Fibroblast of skin of back (primary cell): ENCODE results near the gene TSPAN3.
A peak's percentile ranks its signal among the peaks of the same experiment; 100 is the strongest.

Experiments
- DNase-seq: peaks from one replicate; pipeline ENCODE4 v3.0.0-alpha.2; 2013

Gene TSPAN3

DNA sequence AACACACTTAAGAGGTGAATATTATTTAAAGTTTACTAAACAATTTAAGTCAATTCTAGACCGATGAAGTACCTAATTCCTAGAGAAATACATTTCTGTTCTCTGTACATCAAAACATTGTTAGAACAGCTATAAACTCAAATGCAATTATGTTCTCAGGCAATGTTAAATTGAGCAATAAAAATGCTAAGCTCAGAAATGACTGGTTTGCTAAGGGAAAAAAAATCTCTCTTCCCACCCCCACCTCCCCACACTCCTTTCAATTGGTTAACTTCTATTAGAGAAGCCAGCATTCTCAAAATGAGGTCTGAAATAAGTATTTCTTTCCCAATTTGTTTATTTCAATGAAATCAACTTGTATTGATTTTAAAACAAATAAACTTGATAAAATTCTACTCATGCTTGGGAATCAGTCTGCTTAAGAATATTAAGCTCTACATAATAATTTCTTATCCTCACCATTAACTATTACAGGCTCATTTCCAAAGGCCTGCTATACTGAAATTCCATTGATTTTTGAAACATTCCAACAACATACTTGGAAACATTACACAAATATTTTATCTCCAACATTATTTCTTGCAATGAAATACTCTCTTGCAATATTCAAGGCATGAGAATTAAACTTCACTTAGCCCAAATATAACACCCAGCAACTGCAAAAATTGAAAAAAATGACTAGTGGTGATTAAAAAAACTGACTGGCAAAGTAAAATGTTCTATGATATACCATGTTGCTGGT lies 22.6 kb downstream of the TSPAN3 start:
- peak; percentile 57 for DNase-seq

DNA sequence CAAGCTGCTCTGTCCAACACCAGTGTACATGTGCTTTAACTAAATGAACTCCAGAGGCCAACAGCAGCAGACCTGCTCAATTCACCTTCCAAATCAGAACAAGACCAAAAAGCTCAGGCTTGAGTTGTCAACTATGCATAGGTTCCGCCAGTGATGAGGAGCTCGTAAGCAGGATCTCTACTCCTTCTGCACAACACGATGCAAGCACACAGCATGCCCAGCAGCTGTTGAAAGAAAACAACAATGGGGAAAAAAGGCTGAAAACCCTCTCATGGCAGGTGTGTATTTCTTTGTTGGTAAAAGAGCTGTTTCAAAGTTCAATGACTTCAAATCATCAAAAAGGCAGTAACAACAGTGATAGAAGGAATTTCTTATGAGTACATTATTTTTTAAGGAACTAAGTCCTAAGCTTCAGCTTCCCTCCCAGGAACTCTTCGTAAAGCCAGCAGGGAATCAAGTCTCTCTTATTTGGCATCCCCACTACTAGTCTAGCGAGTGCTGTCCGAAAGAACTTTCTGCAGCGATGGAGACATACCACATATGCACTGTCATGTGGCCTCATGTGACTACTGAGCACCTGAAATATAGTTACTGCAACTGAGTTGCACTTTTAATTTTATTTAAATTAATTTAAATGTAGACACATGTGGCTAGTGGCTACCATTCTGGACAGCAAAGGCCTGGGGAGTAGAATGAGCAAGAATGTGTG lies 24.1 kb downstream of the TSPAN3 start:
- no peak for DNase-seq

DNA sequence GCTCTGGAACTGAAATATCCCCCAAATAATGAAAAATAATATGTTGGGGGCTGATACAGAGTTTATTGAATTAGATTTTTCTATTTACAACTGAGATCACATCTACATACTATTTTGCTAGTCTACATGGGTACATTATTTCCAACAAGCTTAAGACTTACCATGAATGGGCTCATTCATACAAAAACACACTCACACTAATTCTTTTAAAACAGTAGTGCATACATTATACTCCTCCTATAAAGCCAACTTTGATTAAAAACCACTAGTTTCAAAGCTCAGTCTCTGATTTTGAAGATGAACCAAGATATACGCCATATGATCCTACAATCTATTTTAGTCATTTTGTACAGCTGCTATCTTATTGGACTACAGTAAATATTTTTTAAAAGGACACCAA lies 24.9 kb downstream of the TSPAN3 start:
- no peak for DNase-seq

DNA sequence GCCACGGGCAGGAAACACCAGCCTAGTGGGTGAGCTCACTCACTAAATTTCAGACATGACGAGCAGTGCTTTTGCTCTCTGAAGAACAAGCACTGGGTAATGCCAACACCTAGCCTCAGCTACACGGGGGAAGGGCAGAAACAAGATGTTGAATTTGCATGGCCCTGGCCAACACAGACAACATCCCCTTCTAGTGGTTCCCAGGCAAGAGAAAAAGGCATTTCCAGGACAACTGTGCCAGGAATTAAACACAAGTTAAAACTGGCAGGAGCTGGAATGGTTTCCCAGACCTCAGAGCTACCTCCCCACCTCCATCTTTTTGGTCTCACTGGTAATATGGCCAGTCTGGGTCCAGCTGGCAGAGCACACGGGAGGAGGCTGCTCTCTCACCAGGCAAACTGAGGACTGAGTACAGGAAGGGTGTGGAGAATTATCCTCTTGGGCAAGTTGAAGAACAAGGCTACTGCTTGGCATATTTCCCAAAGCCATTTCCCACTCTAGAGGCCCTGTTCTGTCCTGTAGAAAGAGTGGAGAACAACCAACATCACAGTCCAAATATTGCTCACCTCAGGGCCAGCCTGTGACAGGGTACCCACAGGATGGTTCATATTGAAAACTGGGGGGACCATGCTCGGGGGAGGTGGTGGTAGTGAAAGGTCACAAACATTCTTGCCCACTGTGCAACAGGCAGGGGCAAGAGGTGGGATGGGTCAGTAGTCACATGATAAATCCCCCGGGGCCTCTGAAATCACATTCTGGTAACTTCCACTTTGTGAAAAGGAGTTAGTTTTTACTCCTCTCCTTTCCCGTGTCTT lies 26.5 kb downstream of the TSPAN3 start:
- DNase-seq = no peak

DNA sequence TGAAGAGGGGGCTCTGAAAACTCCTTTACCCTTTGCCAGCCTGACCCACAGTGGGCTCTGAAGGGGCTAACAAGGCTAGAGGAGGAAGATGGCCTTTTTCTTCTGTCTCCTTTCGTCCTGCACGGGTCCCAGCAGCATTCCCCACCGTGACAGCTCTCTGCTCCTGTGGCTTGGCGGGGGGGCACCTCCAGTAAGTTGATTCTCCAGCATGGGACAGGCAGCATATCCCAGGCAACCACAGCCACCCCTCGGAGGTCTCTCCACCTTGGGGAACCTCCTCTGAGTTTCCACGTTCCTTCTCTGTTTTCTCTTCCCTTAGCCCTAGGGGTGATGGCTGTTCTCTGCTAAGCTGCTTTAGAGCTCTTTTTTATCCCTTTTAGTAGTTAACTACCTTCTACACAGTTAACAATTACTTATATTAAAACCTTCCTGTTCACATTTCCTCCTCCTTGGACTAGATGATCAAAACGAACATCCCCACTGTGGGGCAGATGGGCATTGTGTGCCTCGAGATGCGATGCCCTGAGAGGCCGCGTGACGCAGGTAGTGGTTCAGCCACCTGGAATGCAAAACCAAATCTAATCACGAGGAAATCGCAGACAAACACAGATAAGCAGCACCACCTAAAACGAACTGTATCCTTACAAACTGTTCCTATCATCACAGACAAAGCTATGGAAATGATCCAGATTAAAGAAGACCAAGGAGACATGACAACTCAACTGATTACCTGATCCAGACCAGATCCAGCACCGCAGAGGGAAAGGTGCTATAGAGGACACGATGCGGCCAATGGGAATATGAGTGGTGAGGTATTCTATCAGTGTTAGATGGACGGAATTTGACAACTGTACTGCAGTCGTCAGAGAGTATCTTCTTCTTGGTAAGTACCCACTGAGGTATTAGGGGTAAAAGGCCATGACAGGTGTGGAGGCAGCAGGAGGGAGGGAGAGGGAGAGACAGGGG lies 27.7 kb downstream of the TSPAN3 start:
- DNase-seq = no peak

DNA sequence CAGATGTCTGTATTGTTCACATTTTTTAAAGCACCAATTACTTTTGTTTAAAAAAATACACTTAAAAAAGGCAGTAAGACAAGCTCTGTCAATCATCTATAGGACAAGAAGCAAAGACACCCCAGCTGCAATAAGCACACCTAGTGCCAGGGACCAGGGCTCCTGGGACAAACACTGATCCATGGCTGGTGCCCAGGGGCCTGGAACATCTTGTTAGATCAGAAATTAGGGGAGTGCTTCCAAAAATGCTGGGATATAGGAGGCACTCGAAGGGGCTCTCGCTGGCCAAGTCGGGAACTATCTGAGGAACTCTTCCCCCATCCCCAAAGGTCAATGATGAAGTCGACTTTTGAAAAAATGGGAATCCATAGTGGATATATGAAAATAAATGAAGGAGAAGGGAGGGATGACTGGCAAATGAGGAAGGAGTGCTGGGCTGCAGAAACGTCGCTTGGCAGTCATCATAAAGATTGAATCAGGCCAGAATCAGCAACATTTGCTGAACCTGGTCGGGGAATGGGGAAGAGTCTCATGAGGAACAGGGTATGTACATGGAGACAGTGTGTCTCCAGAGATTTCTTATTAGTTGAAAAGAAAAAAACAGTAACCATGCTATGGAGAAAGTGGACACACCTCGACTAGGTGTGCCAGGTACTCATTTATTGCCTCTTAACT lies 28.5 kb downstream of the TSPAN3 start:
- DNase-seq = no peak

DNA sequence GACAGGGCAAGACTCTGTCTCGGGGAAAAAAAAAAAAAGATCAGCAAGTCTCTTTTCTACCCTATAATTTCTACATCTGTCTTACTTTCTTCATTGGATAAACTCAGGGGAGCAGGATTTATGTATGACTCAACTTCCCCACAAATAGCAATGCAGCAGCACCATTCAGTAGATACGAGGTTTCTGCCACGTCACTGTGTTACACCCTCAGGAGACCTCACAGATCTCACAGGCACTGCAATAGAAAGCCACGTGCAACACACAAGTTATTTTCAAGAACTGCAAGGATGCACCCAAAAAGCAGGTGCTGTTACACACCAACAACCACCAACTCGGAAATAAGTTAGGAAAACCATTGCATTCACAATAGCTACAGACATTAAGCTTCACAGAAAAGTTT lies 30.2 kb downstream of the TSPAN3 start:
- DNase-seq = peak; percentile 26

DNA sequence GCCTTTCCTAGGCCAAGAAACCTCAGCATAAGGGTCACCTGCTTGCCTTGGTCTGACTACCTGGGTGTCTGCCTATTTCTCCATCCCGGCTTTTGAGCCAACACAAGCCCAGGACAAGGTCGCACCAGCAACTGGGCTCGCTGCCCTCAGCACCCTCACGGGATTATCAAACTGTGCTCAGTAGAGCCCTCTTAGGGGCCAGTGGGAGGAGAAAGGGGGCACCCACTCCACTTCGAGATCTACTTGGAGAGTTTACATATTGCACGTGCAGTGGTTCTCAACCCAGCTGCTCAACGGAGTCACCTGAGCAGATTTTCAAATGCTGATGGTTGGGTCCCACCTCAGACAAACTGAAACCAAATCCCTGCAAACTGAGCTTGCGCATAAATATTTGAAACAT lies 31.1 kb downstream of the TSPAN3 start:
- DNase-seq = no peak

DNA sequence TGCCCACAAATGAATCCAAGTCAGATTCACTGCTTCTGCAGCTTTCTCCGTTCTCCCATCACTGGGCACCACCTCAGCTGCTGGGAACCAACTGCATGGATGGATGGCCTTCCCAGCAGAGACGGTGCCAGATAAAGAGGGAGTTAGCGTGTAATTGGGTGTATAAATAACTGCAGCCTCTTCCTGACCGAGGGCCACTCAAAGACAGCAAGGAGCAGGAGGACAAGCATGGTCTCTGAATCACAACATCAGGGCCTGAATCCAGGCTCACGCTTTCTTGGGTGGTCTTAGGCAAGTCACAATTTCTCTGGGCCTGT lies 31.7 kb downstream of the TSPAN3 start:
- no peak for DNase-seq

DNA sequence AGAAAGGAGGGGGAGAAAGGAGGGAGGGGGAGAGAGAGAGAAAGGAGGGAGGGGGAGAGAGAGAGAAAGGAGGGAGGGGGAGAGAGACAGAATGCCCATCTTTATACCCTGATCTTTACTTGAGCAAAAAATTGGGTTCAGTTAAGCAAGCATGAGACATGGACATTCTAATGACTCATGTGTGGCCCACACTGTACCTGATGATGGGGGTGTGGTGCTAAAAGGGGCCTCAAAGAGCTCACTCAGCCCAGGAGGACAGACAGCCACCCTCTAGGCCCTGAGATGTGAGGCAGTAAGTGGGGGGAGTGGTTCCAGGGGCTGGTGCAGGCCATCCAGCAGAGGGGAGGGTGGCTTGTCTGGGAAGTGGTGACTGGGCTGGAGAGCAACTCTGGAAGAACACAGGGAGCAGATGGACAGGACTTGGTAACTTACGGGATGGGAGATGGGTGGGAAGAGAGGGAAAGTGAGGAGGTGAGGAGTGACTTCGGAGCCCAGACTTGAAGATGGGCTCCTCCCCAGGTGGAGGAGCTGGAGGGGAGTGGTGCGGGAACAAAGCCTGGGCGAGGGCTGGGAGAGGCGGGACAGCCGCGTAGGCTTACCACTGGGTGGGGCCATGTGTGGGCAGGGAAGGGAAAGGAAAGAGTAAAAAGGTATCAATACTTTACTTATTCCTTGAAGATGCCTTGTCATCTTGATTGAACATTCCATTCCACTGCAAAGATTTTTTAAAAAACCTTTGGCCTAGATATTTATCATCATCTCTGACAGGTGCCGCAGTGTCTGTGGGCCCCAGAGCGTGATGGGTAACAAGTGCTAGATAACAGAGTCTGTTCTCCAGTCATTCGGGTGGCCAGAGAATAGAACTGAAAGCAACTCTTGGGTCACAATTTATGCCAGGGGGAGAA lies 32.3 kb downstream of the TSPAN3 start:
- no peak for DNase-seq

DNA sequence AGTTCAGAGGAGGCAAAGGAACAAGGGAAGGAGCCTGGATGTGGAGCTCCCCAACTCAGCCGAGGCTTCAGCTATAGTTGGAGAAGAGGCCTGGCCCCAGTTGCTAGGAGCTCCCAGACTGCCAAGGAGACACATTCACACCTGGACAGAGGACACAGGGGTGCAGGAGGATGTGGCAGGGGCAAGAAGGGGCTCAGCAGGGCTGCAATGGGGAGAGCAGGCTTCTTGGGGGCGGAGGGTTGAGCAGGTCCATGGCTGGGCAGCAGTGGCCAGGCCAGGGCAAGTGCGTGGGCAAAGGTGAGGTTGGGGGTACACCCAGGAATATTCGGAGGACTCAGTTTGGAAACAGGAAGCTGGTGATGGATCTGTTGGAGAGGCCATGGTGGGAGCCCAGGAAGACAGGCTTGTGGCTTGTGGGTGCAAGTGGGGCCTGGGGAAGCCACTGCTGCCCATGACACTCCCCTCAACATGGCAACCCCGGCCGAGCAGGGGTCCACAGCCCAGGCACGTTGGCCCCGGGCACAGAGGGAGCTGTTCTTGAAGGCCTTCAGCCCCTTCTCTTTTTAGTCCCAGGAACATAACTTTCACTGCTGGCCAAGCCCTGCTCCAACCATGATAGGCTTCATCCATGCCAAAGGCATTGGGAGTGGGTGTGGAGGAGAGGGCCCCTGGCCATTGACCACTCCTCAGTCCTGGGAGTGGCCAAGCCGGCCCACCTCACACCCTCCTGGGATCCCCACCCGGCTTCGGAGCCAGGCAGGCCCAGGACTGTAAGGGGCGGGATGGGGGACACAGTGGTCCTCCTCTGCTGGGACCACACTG lies 33.3 kb downstream of the TSPAN3 start:
- DNase-seq = no peak

DNA sequence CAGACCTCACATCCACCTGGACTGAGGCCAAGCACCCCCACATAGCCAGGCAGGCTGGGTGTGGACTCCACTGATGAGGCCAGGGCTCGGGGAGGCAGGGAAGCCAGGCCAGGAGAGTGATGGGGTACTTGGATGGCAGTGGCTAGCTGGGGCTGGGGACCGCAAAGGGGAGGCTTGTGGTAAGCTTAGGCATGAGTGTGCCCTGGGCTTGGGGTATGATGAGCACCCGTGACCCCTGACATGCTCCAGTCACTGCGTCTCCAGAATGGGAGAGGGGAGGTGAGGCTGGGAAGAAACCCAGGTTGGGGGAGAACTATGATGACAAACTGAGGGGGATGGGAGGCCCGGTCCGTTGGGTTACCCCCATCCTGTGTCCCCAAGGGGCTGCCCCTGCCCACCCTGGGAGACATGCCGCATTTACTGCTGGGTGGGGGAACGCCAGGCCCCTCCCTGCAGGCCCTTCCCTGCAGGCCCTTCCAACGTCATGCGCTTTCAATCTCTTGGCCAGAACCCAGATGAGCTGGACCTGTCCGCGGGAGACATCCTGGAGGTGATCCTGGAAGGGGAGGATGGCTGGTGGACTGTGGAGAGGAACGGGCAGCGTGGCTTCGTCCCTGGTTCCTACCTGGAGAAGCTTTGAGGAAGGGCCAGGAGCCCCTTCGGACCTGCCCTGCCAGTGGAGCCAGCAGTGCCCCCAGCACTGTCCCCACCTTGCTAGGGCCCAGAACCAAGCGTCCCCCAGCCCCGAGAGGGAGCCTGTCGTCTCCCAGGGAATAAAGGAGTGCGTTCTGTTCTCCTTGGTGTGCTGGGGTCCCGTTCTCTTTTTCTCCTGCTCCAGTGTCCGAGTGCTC lies 34.1 kb downstream of the TSPAN3 start:
- no peak for DNase-seq

DNA sequence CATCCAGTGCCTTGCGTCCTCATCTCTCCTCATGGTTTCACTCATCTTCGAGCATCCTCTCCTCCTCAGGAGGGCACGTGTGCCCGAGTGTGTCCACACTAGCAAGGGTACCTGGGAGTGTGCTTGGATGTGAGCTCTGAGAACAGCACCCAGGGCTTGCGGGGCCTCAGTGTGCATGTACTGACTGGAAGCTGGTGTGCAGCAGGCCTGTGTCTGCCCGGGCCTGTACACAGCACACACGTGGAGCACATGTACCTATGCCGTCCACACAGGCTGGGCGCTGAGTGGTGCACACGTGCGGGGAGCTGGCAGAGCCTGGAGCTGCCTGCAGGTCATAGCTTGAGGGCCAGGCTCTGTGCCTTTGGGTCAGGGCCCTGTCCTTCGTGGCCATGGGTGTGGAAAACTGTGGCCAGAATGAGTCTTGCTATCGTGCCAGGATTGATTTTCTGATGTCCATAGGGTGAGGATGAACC lies 34.9 kb downstream of the TSPAN3 start:
- DNase-seq = no peak

DNA sequence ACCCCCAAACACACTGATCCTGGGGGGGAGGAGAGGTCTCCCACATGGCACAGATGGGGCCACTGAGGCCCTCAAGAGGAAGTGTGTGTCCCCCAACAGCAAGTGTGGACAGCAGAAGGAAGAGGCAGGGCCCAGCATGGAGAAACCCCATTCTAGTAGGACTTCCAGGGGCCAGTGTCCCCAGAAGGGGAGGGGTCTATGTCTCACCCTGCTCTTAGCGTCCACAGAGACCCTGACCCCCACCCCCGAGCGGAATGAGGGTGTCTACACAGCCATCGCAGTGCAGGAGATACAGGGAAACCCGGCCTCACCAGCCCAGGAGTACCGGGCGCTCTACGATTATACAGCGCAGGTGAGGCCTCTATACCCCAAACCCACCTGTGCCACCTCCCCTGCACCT lies 35.3 kb downstream of the TSPAN3 start:
- no peak for DNase-seq

DNA sequence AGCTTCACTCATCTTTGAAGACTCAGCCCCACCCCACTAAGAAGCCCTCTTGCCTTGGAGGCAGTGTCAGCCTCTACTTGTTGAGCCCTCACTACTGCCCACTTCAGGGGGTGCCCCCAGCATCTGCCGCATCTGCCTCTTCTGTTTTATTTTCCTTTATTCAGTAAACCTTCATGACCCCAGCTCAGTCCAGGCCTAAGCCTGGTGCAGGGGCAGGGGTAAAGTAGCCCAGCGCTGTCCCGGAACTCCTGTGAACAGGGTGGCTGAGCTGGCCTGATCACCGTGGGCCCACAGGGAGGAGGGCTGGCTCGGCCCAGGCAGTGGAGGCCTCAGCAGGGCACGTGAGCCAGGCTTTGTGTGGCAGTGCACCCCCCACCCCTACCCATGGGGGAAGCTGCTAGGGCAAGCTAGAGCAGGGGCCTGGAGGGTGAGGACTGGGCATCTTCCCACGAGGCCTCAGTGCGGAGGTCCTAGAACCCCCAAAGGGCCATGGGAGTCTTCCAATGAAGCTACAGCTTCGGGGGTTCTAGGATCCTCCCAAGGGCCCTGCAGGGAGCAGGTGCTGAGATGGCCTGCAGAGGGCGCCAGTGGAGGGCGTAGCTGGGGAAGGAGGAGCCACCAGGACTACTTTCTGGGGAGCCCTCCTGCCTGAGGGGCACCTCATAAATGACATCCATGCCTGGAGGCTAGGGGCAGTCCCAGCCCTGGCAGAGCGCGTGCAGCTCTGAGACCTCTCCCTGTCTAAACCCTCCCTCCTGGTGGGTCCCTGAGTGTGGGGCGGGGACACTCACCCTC lies 36.0 kb downstream of the TSPAN3 start:
- DNase-seq = no peak

DNA sequence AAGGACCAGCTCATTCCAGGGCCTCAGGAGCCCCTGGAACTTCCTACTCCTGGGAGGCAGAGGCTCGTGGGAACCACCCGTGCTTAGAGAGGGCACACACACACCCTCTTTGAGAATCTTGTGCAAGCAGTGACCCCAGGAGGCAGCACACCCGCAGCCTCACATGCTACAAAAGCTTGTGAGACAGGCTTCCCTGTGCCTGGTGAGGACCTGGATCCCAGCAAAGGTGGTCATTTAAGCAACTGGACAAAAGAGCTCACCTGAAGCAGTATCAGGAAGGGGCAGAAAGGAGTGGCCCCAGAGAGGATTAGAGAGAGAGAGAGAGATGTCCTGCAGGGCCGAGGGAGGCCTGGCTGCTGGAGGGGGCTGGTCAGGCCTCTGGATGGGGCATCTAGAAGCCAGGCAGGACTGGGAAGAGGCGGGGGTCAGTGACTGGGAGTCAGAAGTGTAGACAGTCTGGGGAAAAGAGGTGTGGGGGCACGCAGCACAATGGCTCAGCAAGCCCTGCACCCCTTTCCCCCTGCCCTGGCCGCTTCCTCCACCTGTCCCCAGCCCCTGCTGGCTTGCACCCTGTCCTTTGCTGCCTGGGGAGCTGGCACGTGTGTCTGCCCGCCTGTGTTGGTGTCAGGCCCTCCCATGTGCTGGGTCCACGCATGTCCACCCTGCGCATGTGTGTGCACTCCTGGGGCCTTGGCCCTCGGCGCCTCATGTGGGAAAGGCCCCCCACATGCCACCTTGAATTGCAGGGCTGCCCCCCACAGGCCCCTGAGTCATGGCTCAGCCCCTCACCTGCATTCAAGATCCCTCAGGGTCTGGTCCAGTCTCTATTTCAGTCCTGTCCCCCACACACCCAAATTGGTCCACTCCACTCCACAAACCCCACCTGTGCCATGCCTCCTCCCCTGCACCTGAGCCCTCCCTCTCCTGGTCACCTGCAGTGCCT lies 36.9 kb downstream of the TSPAN3 start:
- no peak for DNase-seq

DNA sequence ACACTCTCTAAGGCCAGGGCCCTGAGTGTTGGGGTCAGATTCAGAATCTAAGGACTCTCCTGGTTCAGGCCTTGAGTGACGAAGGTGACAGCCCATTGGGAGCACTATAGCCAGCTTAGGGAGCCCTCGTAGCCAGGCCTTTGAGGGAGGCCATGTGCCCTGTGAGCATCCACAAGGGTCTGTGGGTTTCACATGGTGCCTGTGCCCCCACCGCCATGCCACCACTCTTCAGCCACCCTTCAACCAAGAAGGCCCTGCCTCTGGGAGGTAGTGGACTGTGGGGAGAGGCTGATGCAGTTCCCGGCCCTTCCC lies 37.5 kb downstream of the TSPAN3 start:
- no peak for DNase-seq
